Globus pallidus (tissue), 1 donor: ENCODE measurements around the gene ADAM8.
A peak's percentile ranks its signal among the peaks of the same experiment; 100 is the strongest.

Experiments used
- DNase-seq: peaks from one replicate; pipeline ENCODE4 v3.0.0-alpha.2; 2015; ENCODE audit warnings: low spot score

Gene ADAM8

GRCh38 chr10:133308421-133309099, 31.9 kb upstream of the ADAM8 start, which contains the start of the genes TUBGCP2 and ZNF511:
TSS of gene TUBGCP2 (minus strand) at chr10:133308872. CDS start at chr10:133302941, 5,931 bp downstream.
TSS of gene ZNF511 (plus strand) at chr10:133308914. CDS start at chr10:133308944, 30 bp downstream.
- DNase-seq: peak; percentile 83

GRCh38 chr10:133307776-133308420, 31.2 kb upstream of the ADAM8 start:
- DNase-seq: no peak

GRCh38 chr10:133306941-133307379, 30.3 kb upstream of the ADAM8 start:
- DNase-seq: no peak

GRCh38 chr10:133306097-133306476, 29.4 kb upstream of the ADAM8 start:
- no peak for DNase-seq

GRCh38 chr10:133303206-133303605, 26.5 kb upstream of the ADAM8 start:
- no peak for DNase-seq

- no peak for DNase-seq
Measured at GRCh38 chr10:133302230-133302629, 25.6 kb upstream of the ADAM8 start.

- DNase-seq: no peak
Measured at GRCh38 chr10:133299738-133300137, 23.1 kb upstream of the ADAM8 start.

GRCh38 chr10:133299224-133299623, 22.6 kb upstream of the ADAM8 start:
- DNase-seq: no peak

- DNase-seq: no peak
Measured at GRCh38 chr10:133298466-133298865, 21.8 kb upstream of the ADAM8 start.

GRCh38 chr10:133297504-133297903, 20.8 kb upstream of the ADAM8 start:
- DNase-seq: no peak

GRCh38 chr10:133295426-133296320, 19.0 kb upstream of the ADAM8 start:
- no peak for DNase-seq

GRCh38 chr10:133294189-133294588, 17.5 kb upstream of the ADAM8 start:
- DNase-seq: no peak

- DNase-seq: no peak
Measured at GRCh38 chr10:133293810-133294119, 17.1 kb upstream of the ADAM8 start.

- DNase-seq: no peak
Measured at GRCh38 chr10:133292919-133293809, 16.5 kb upstream of the ADAM8 start.

GRCh38 chr10:133289761-133290160, 13.1 kb upstream of the ADAM8 start:
- no peak for DNase-seq

GRCh38 chr10:133287832-133288500, 11.3 kb upstream of the ADAM8 start:
- DNase-seq: no peak

- no peak for DNase-seq
Measured at GRCh38 chr10:133286366-133286765, 9.7 kb upstream of the ADAM8 start.

- no peak for DNase-seq
Measured at GRCh38 chr10:133285217-133285616, 8.5 kb upstream of the ADAM8 start.

GRCh38 chr10:133283931-133284330, 7.3 kb upstream of the ADAM8 start:
- no peak for DNase-seq

- DNase-seq: no peak
Measured at GRCh38 chr10:133282846-133283390, 6.2 kb upstream of the ADAM8 start.
